Inflammatory macrophage (primary cell): Measurements from ENCODE around the gene CPA5.
"Not testable (repeated sequence)": the region's sequence is repeated elsewhere in the genome, so short reads cannot be mapped to it uniquely, and the experiment has no call there.

Experiments used
- DNase-seq, 2 donors: peaks; one replicate each; pipeline ENCODE4 v3.0.0-alpha.2; 2020 to 2022
- total RNA-seq, 18 experiments: gene quantifications; one replicate each; lab custom pipeline; 2026; ENCODE audit warnings: mixed read lengths in 6 of 18, inconsistent platforms in 2 of 18; lab: John Stamatoyannopoulos, UW

Gene CPA5, protein sequence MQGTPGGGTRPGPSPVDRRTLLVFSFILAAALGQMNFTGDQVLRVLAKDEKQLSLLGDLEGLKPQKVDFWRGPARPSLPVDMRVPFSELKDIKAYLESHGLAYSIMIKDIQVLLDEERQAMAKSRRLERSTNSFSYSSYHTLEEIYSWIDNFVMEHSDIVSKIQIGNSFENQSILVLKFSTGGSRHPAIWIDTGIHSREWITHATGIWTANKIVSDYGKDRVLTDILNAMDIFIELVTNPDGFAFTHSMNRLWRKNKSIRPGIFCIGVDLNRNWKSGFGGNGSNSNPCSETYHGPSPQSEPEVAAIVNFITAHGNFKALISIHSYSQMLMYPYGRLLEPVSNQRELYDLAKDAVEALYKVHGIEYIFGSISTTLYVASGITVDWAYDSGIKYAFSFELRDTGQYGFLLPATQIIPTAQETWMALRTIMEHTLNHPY
- 0 to 0.11 (median 0) reads per million in 18 experiments for total RNA-seq

DNA sequence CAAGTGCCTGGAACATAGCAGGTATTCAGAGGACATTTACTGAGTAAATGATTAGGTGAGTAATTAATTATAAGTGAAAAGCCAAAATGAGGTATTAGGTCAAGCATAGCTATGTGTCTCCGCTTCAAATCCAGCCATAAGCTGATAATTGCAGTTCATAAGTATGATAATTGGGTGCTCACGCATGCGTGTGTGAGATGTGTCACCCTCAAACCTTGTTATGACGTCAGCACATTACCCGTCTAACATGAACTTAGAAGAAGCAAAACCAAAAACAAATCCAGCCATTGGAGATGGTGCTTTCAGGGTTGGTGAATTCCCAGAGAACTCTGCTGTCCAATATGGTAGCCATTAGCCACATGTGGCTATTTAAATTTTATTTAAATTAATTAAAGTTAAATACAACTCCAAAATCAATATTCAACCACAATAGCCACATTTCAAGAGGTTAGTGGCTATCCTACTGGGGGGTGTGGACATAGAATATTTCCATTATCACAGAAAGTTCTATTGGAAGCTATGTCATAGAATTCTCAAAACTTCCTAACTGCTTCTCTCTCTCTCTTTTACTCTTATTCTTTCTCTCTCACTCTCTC lies at the start of gene CPA5:
CPA5 (plus strand) TSS at position 546 of the 596 bp plus-strand sequence. CDS start 1,670 bp downstream, outside the sequence.
- no peak for DNase-seq

DNA sequence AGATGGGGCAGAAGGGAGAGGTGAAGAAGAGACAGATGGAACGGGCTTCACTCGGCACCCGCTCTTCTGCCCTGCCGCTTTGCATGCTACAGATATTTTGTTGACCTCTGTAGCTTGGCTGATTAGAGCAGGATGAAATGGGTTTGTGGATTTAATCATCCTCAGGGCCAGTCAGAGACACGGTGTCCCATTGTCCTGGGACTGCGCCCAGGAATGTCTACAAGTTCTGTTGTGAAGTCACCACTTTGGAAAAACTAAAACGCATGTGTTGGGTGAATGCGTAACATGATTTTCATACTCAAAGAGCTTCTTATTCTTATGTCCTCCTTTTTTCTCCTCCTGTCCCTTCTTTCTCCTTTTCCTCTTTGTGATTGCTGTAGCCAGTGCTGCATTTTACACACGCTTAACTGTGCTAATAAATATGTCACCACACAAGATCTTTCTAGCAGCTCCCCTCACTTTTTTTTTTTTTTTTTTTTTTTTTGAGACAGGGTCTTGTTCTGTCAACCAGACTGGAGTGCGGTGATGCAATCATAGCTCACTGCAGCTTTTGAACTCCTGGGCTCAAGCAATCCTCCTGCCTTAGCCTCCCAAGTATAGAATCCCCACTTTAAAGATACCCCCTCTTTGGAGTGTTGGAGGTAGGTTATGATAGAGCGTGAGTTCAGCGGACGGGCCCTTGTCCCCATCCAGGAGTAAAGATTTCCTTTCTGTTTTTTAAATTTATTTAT lies 48.2 kb upstream of the CPA5 start:
- no peak for DNase-seq

DNA sequence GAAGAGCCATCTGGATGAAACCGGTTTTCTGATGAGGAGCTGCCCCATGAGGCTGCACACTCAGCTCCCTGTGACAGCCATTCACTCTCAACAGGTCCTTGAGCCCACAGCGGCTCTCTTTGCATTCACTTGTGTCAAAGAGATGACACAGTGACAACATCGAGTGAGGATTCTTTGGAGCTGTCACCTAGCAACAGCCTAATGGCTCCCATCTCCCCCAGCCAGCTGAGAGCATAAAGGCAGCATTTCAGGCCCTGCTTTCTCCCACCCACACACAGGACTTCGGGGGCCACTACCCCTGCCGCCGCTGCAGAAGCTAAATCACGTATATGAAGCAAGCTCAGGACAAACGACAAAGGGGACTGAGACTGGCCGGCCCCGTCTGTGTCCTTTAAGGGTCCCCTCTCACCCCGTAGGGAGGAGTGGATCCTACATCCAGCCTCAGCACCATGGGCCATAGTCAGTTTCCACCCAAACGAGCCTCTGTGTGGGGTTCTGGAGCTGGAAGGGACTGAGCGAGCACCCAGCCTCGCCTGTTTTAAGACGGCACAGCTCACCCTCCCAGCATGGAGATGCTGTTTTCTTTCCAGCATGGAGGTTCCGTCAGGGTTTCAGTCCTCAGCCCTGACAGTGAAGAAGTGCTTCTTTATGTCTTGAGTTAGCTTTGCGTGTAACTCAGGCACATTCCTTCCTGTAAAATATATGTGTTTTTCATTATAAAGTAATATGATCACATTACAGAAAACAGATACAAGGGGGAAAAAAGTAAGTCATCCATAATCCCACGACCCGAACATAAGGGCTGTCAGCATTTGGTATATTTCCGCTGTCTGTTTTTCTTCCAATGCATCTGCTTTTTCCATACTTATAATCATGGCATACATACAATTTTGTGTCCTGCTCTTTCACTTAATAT lies 46.7 kb upstream of the CPA5 start:
- DNase-seq: no peak

DNA sequence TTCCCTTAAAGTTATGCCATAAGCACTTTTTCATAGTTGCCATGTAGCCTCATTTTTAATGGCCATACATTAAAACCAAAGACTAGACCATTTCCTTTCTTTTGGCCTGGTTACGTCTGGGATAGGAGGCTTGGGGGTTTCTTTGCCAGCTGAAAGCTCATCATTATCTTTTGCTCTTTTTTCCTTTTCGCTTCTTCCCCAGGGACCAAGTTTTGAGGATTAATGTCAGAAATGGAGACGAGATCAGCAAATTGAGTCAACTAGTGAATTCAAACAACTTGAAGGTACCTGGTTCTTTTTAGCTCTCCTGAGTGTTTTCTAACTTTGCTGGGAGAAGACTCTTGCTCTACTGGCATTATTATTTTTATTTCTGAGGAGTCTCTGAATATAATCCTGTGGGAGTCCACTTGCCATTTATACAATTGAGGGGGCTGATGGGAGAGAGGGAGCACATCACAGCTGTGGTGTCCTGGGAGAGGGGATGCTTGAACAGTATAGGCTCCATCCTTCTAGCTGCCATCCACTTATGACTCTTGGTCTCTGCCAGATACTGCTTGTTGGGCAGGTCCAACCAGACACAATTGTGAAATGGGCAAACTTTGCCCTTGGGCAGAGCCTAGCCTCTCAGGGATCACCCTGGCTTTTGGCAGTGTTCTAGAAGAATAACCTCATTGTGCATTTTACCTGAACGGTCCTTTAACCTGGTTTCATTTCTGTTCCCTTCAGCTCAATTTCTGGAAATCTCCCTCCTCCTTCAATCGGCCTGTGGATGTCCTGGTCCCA lies 45.9 kb upstream of the CPA5 start:
- DNase-seq: no peak

DNA sequence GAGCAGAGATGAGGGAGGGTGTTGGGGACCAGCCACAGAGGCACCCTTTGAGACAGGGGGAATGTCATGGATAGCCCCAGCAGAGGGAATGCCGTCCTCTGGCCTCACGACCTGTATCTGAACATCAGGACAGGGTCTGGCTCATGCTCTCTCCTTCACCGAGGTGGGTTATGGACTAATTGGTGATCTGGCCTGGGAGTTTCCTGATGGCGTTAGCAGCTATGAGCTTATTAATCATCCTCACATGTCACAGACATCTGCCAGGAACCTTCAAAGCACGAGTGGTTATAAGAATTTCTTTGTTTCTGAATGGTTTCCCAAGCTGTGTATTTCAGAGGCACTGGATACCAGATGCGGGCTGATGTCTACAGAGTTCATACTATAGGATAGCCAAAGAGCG lies 44.8 kb upstream of the CPA5 start:
- DNase-seq: no peak

DNA sequence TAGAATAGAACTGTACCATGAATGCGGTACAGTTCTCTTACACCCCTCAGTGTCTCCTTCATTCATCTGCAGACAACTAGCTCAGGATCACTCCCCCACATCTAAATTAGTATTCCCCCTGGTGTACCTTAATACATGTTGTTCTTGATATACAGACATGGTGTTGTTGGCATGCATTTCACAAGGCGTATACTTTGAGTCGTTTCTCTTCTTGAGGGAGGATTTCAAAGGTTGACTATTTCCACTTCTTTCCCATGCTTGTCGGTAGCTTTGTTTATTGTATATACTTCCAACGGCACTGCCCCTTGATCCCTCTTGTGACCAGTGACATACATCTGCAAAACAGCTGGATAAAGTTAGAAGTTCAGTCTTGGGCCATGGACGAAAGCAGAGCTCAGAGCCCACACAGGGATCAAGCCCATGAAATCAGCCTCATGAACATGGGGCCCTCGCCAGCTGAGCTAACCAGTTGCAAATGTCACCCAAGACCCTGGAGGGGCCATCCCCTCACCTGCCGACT lies 43.1 kb upstream of the CPA5 start:
- DNase-seq: no peak

DNA sequence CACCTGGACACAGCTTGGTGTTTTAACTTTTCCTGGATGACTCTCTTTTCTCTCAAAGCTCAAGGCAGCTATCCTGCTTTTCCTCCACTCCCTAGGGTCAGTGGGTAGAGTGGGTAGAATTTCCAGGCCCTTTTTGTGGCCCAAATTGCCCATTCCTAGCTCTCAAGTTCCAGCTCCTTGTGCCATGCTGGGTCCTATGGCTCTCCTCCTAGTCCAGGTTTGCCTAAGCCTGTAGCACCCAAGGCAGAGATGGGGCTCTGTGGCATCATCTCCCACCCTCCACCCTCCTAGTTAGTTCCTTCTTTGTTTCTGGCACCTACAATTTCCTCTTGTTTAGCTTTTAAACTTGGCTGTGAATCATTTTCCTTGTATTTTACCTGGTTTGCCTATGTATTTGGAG lies 42.0 kb upstream of the CPA5 start:
- no peak for DNase-seq

DNA sequence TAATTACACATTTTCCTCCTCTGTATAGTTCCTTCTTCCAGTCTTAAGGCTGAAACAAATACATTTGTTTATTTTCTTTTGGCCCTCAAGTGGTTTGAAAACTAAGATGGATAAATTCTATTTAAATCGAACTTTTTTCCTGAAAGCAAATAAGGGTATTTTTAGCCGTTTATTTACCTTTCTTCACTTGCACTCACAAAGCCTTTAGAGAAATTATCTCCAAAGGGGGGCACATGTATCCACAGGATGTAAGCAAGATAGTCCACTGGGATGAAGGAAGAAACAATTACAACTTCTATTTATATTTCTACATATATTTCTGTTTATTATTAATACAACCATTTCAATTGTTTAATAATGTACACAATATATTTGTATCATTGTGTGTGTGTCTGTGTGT lies 41.5 kb upstream of the CPA5 start:
- DNase-seq: no peak

DNA sequence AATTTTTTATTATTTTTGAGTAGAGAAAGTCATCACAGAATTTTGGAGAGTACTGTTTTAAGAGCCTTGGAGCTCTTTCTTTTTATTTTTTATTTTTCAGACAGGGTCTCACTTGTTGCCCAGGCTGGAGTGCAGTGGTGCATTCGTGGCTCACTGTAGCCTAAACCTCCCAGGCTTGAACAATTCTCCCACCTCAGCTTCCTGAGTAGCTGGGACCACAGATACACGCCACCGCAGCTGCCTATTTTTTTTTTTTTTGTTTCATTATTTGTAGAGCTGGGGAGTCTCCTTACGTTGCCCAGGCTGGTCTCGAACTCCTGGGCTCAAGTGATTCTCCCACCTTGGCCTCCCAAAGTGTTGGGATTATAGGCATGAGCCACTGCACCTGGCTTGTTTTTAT lies 41.1 kb upstream of the CPA5 start:
- no peak for DNase-seq

DNA sequence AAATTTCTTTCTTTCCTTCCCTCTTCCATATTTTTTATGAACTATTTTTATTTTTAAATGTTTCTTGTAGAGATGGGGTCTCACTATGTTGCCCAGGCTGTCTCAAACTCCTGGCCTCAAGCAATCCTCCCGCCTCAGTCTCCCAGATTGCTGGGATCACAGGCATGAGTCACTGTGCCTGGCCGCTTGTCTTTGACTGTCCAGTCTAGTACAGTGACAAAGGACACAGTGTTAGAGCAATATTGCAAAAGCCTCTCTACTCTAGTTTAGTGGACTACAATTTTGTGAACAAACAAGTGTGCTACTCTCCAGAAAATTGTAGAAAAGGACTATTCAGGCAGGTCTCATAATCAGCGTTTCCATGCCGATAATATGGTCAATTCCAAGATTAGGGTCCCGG lies 40.6 kb upstream of the CPA5 start:
- no peak for DNase-seq

DNA sequence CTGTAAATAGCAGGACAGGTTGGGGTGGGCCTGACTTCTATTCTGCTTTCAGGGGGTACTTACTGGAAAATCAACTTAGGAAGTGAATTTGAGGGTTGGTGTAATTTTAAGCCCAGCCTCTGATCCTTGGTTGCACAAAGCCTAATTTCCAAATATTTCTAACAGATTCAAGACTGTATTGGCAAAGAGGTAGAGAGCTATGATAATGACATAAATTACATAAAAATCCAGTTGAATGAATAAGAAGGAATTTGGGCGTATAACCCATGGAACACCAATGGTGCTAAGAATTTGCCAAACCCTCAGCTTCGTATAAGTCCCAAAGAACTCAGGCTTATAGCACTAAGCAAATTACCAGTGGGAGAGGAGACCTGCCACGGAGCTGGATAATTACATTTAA lies 39.7 kb upstream of the CPA5 start:
- no peak for DNase-seq

DNA sequence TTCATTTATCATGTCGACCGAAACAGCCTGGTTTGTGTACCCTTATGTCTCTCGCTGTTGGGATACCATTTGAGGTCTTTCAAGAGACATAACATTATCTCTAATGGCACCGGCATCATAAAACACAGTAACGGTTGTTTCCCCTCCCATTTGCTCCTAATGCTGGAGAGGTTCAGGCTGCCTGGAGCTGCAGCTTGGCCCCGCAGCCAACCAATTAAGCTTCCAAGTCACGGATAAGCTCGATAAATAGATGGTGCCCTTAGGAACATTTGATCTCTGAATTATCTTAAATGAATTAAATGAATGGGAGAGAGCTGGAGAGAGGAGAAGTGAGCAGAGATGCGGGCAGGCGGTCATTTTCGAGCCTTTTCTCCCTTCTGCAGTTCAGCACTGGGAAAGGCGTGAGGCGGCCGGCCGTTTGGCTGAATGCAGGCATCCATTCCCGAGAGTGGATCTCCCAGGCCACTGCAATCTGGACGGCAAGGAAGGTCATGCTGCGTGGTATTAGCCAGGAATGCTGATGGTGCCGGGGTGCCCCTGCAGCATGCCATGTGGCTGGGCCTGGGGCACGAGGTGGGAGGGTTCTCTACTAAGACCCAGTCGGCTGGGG lies 39.1 kb upstream of the CPA5 start:
- no peak for DNase-seq

DNA sequence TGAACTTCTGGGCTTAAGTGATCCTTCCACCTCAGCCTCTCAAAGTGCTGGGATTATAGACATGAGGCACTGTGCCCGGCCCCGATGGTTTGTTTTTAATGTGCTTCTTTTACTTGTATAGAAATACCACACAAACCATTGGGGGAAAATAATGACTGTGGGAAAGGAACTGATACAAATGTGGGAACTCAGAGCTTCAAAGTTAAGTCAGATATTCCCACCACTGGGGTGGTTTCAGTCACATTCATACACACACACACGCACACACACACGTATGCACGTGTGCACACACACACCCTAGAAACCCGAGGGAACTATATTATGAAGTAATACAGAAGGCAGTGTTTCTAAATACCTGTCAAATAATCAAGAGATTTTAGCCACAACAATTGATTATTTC lies 34.6 kb upstream of the CPA5 start:
- no peak for DNase-seq

DNA sequence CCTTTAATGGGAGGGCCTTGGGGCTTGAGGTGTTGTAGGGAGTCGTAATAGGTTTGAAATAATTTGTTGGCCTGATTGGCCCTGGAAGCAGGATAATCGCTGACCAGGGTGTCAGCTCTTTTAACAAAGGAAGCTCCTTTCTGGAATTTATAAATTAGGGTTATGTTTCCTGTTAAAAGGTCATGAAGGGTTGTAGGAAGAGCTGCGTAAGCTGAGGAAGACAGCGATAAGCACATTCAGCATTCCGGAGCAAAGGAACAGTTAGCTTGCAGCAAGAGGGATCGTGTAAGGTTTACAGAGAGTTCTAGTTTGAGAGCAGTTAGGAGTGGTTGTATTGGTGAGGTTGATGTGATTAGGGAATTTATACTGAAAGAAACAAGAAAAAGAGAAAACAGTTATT lies 30.3 kb upstream of the CPA5 start:
- DNase-seq: no peak

DNA sequence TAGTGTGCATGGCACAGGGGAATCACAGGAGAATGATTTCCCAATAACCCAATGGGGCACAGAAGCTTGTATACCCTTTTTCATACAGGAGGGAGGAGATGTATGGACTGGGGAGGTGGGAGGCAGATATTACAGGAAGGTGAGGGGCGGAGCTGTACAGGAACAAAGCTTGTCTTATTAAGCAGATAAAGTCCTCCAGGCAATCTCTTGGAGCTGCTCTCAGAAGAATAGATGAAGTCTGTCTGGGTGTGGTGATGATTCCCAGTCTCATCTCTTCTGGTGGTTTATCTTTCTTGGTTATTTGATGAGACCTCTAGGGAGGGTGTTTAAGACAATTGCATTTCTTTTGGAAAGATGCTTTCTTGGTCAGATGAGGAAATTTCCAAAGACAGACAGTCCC lies 25.1 kb upstream of the CPA5 start:
- no peak for DNase-seq

DNA sequence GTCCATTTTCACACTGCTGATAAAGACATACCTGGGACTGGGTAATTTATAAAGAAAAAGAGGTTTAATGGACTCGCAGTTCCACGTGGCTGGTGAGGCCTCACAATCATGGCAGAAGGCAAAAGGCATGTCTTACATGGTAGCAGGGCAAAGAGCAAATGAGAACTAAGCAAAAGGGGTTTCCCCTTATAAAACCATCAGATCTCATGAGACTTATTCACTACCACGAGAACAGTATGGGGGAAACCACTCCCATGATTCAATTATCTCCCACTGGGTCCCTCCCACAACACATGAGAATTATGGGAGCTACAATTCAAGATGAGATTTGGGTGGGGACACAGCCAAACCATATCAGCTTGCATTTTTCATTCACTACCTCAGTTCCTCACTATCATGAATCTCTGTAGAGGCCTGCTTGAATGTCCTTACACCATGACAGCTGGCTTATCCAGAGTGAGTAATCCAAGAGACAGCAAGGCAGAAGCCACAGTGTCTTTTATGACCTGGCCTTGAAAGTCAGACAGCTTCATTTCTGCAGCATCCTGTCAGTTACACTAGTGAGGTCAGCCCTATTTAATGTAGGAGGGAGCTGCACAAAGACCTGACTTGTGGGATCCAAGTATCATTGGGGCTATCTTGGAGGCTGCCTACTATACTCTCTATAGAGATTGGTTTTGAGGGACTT lies 22.9 kb upstream of the CPA5 start:
- not testable (repeated sequence) for DNase-seq

DNA sequence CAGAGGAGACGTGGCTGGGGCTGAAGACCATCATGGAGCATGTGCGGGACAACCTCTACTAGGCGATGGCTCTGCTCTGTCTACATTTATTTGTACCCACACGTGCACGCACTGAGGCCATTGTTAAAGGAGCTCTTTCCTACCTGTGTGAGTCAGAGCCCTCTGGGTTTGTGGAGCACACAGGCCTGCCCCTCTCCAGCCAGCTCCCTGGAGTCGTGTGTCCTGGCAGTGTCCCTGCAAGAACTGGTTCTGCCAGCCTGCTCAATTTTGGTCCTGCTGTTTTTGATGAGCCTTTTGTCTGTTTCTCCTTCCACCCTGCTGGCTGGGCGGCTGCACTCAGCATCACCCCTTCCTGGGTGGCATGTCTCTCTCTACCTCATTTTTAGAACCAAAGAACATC lies 22.0 kb upstream of the CPA5 start:
- no peak for DNase-seq

DNA sequence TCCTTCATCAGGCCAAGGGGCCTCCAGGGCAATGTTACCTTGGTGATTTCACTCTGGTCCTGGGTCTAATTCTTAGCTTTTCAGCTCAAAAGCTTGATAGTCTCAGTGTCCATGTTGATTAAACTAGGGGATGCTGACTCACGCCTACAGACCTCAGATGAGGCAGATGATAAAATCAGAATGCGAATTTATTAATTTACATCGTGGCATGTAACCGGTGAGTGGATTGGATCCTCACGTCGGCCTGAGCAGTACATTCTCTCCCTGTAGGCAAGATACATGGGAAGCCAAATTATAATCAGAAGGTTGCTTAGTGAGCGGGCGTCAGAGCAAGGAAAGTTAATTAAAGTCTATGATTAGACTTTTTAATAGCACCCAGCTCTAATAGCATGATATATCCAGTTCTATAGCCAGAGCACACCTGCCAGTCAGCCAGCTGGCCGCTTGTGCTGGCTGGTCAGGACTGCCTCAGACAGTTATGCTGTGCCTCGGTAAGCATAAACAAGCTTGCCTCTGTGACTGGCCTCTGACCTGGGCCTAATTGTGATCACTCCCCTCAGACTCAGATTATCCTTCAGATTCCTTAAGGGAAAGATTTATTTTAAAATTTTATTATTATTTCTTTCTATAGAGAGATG lies 20.2 kb upstream of the CPA5 start:
- DNase-seq: no peak

DNA sequence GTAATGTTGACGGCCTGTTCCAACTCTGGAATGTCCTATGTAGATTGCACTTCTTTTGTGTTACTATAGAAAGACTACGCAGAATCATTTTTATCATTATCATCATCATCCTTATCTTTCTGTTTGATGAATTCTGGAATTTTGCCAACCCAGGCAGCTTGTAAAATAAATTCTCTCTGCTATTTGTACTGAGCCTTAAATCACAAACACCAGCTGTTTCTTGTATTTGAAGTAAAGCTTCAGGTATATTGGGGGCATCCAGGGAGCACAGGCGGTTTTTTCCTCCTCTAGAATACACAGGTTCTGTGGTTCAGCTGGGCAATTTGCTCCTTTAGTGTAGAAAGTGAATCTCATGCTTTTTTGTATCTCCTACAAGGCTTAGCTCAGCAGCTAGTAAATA lies 14.9 kb upstream of the CPA5 start:
- no peak for DNase-seq
